H9 (cell line): ENCODE measurements around the gene ZNF791. TPM values are rescaled to one million over a fixed set of nuclear protein-coding genes. Genes with fewer than 3 reads are reported as not detected.
A peak's percentile ranks its signal among the peaks of the same experiment; 100 is the strongest.

Experiments used
- DNase-seq: peaks from one replicate; pipeline ENCODE4 v3.0.0-alpha.2; 2017
- H2AFZ ChIP-seq: one replicate; pipeline ENCODE4 v1.6.1; 2013; ENCODE audit warnings: mild to moderate bottlenecking, low read length, control low read depth, moderate library complexity
- H2AK5ac ChIP-seq: 2 replicates; pipeline ENCODE4 v1.6.1; 2013; ENCODE audit warnings: low read length, control low read depth, mixed read lengths; ENCODE audit not compliant: insufficient read length
- H2BK120ac ChIP-seq: one replicate; pipeline ENCODE4 v1.6.1; 2013; ENCODE audit warnings: low read depth, mild to moderate bottlenecking, low read length, control low read depth, inconsistent platforms; ENCODE audit not compliant: poor library complexity, severe bottlenecking
- H2BK12ac ChIP-seq: 2 replicates; pipeline ENCODE4 v1.6.1; 2013; ENCODE audit warnings: low read length, control low read depth, mixed read lengths, low read depth; ENCODE audit not compliant: insufficient read length
- H2BK15ac ChIP-seq: 2 replicates; pipeline ENCODE4 v1.6.1; 2013; ENCODE audit warnings: low read depth, low read length, control low read depth
- H2BK20ac ChIP-seq: one replicate; pipeline ENCODE4 v1.6.1; 2013; ENCODE audit warnings: low read depth, mild to moderate bottlenecking, low read length, control low read depth, inconsistent platforms; ENCODE audit not compliant: poor library complexity, severe bottlenecking
- H2BK5ac ChIP-seq: 2 replicates; pipeline ENCODE4 v1.6.1; 2013; ENCODE audit warnings: low read length, control low read depth, mixed read lengths; ENCODE audit not compliant: insufficient read length
- H3K14ac ChIP-seq: 2 replicates; pipeline ENCODE4 v1.6.1; 2013; ENCODE audit warnings: low read length, control low read depth; ENCODE audit not compliant: insufficient read depth
- H3K18ac ChIP-seq: 2 replicates; pipeline ENCODE4 v1.6.1; 2013; ENCODE audit warnings: low read depth, mild to moderate bottlenecking, mixed read lengths, low read length, control low read depth; ENCODE audit not compliant: insufficient read length
- H3K23ac ChIP-seq: 2 replicates; pipeline ENCODE4 v1.6.1; 2013; ENCODE audit warnings: low read length, control low read depth, mixed read lengths, low read depth; ENCODE audit not compliant: insufficient read length
- H3K23me2 ChIP-seq: 2 replicates; pipeline ENCODE4 v1.6.1; 2013; ENCODE audit warnings: low read depth, mild to moderate bottlenecking, mixed read lengths, low read length, control low read depth; ENCODE audit not compliant: insufficient read length, poor library complexity, severe bottlenecking
- H3K27ac ChIP-seq: 2 replicates; pipeline ENCODE4 v1.5.1; 2013; ENCODE audit warnings: low read length, control low read depth, mixed read lengths, low read depth; ENCODE audit not compliant: insufficient read length
- H3K27me3 ChIP-seq: 2 replicates; pipeline ENCODE4 v1.6.1; 2013; ENCODE audit warnings: low read length, control low read depth, inconsistent platforms; ENCODE audit not compliant: insufficient read depth
- H3K4ac ChIP-seq: 2 replicates; pipeline ENCODE4 v1.6.1; 2013; ENCODE audit warnings: low read depth, mild to moderate bottlenecking, control low read depth, inconsistent platforms, low read length, moderate library complexity
- H3K4me1 ChIP-seq: 2 replicates; pipeline ENCODE4 v1.6.1; 2013; ENCODE audit warnings: low read length, control low read depth, inconsistent platforms; ENCODE audit not compliant: insufficient read depth
- H3K4me2 ChIP-seq: 2 replicates; pipeline ENCODE4 v1.6.1; 2013; ENCODE audit warnings: low read length, control low read depth, mixed read lengths; ENCODE audit not compliant: insufficient read length, insufficient read depth
- H3K56ac ChIP-seq: 2 replicates; pipeline ENCODE4 v1.6.1; 2013; ENCODE audit warnings: low read depth, mild to moderate bottlenecking, mixed read lengths, low read length, control low read depth; ENCODE audit not compliant: insufficient read length
- H3K79me1 ChIP-seq: 2 replicates; pipeline ENCODE4 v1.6.1; 2013; ENCODE audit warnings: low read depth, mild to moderate bottlenecking, moderate library complexity, low read length, control low read depth, inconsistent platforms; ENCODE audit not compliant: insufficient read depth, poor library complexity, severe bottlenecking
- H3K79me2 ChIP-seq: 2 replicates; pipeline ENCODE4 v1.6.1; 2013; ENCODE audit warnings: low read length, control low read depth, inconsistent platforms; ENCODE audit not compliant: insufficient read depth
- H3K9ac ChIP-seq: 2 replicates; pipeline ENCODE4 v1.6.1; 2013; ENCODE audit warnings: low read length, control low read depth, mixed read lengths; ENCODE audit not compliant: insufficient read length; ENCODE audit errors: extremely low read depth
- H3K9me3 ChIP-seq: one replicate; pipeline ENCODE4 v1.6.1; 2013; ENCODE audit warnings: low read depth, low read length, inconsistent platforms; ENCODE audit not compliant: control insufficient read depth
- H3T11ph ChIP-seq: one replicate; pipeline ENCODE4 v1.6.1; 2013; ENCODE audit warnings: mild to moderate bottlenecking, low read length, control low read depth, inconsistent platforms
- H4K20me1 ChIP-seq: one replicate; pipeline ENCODE4 v1.6.1; 2013; ENCODE audit not compliant: control insufficient read depth, insufficient read length, insufficient read depth
- H4K5ac ChIP-seq: 2 replicates; pipeline ENCODE4 v1.6.1; 2013; ENCODE audit warnings: low read depth, mild to moderate bottlenecking, mixed read lengths, low read length, control low read depth; ENCODE audit not compliant: insufficient read length
- H4K8ac ChIP-seq: replicated peaks from 2 replicates; pipeline ENCODE4 v1.6.1; 2013; ENCODE audit warnings: low read length, control low read depth, mixed read lengths, low read depth; ENCODE audit not compliant: insufficient read length
- H4K91ac ChIP-seq: 2 replicates; pipeline ENCODE4 v1.6.1; 2013; ENCODE audit warnings: low read depth, mild to moderate bottlenecking, moderate library complexity, mixed read lengths, low read length, control low read depth; ENCODE audit not compliant: insufficient read length
- H3K27ac Mint-ChIP-seq, 3 experiments: 2 replicates in 2 of 3; 3 replicates in 1 of 3; pipeline ENCODE4 v1.8.0; 2020 to 2021; ENCODE audit warnings: mixed read lengths in 3 of 3, mild to moderate bottlenecking in 1 of 3, moderate library complexity in 1 of 3
- H3K27me3 Mint-ChIP-seq: 2 replicates; pipeline ENCODE4 v1.8.0; 2021; ENCODE audit warnings: low read depth, mild to moderate bottlenecking, moderate library complexity, mixed read lengths
- H3K36me3 Mint-ChIP-seq, 3 experiments: 2 replicates in 2 of 3; 3 replicates in 1 of 3; pipeline ENCODE4 v1.8.0; 2020 to 2021; ENCODE audit warnings: low read depth in 3 of 3, mixed read lengths in 3 of 3; ENCODE audit not compliant: insufficient read depth in 1 of 3
- H3K4me1 Mint-ChIP-seq, 2 experiments: 2 replicates each; pipeline ENCODE4 v1.8.0; 2020; ENCODE audit warnings: mixed read lengths in 2 of 2
- H3K4me3 Mint-ChIP-seq, 2 experiments: 2 replicates in 1 of 2; 3 replicates in 1 of 2; pipeline ENCODE4 v1.8.0; 2020 to 2021; ENCODE audit warnings: mild to moderate bottlenecking in 2 of 2, mixed read lengths in 2 of 2, moderate library complexity in 1 of 2
- H3K9me3 Mint-ChIP-seq, 2 experiments: 2 replicates in 1 of 2; 3 replicates in 1 of 2; pipeline ENCODE4 v1.8.0; 2020; ENCODE audit warnings: mild to moderate bottlenecking in 2 of 2, mixed read lengths in 2 of 2, moderate library complexity in 1 of 2
- WGBS: extraction: QIAGEN DNeasy Blood & Tissue Kit; methylation state at CpG from one replicate; pipeline ENCODE4 v1.1.7; 2013; ENCODE audit warnings: missing lambda C conversion rate, low lambda C conversion rate, mixed read lengths; ENCODE audit not compliant: insufficient read length; ENCODE audit errors: extremely low coverage; 5-methylcytosine and 5-hydroxymethylcytosine counted together
- total RNA-seq: library from RNA; stranded (reverse); gene quantifications from 2 replicates; pipeline ENCODE4 v1.2.1, GENCODE V29; 2021
- TF ChIP-seq, protein P1 (sequence below): fragments of 200-600 bp; sonication (generic); conservative IDR thresholded peaks from 3 replicates; pipeline ENCODE4 v1.8.0; 2021; ENCODE audit warnings: antibody characterized with exemption, mild to moderate bottlenecking

Gene ZNF791
- total RNA-seq, 1 experiment from 2014 or later = 20.2 TPM

DNA sequence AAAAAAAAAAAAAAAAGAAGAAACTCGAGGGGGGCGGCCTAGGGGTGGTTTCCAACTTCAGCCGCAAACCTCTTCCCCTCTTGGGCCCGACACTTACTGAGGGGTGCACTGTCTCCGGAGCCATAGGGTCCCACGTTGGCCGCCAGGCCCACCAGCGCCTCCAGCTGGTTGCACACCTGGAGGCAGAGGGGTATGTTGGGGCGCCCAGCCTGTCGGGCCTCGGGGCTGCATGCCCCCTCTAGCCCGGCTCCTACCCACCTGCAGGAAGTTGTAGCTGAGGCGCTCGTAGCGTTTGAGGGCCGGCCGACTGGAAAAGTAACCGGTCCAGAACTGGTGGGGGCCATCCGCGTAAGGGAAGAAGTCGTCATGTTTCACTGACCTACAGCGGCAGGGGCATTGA lies 47.2 kb downstream of the ZNF791 start:
- no peak overlapping the region for H2BK5ac ChIP-seq
- no peak overlapping the region for H2BK20ac ChIP-seq
- no peak overlapping the region for H4K5ac ChIP-seq
- Mint-ChIP-seq H3K4me1 (peaks cover 0 to 6% of the 10 kb centered on the region in 2 experiments; a peak in 2 of 4 replicates), H3K36me3 (peaks cover 25 to 57% (median 49%) of the 10 kb centered on the region in 3 experiments), H3K9me3 (no peaks in the 10 kb centered on the region), H3K27me3 (no peaks in the 10 kb centered on the region; the same call in 1 of the 2 replicates), H3K27ac (no peak overlapping the region; a peak in 1 of 7 replicates), H3K4me3 (no peak overlapping the region)
- no peak overlapping the region for H3T11ph ChIP-seq
- H3K14ac ChIP-seq = no peak overlapping the region
- H3K4me2 ChIP-seq = no peak overlapping the region
- H3K23me2 ChIP-seq = no peaks in the 10 kb centered on the region
- no CpG with 5 or more reads among the region's 22 CpGs for WGBS
- H2BK120ac ChIP-seq = no peak overlapping the region
- H2AFZ ChIP-seq = no peak overlapping the region
- no peak overlapping the region for H3K9ac ChIP-seq
- no peaks in the 10 kb centered on the region for H3K9me3 ChIP-seq
- H3K27me3 ChIP-seq = no peaks in the 10 kb centered on the region
- H3K79me1 ChIP-seq = no peaks in the 10 kb centered on the region
- H3K27ac ChIP-seq = no peak overlapping the region
- no peak for DNase-seq
- no peak overlapping the region for H3K4ac ChIP-seq
- no peak overlapping the region for H3K56ac ChIP-seq
- no peak overlapping the region for H3K23ac ChIP-seq
- TF ChIP-seq, protein P1, sequence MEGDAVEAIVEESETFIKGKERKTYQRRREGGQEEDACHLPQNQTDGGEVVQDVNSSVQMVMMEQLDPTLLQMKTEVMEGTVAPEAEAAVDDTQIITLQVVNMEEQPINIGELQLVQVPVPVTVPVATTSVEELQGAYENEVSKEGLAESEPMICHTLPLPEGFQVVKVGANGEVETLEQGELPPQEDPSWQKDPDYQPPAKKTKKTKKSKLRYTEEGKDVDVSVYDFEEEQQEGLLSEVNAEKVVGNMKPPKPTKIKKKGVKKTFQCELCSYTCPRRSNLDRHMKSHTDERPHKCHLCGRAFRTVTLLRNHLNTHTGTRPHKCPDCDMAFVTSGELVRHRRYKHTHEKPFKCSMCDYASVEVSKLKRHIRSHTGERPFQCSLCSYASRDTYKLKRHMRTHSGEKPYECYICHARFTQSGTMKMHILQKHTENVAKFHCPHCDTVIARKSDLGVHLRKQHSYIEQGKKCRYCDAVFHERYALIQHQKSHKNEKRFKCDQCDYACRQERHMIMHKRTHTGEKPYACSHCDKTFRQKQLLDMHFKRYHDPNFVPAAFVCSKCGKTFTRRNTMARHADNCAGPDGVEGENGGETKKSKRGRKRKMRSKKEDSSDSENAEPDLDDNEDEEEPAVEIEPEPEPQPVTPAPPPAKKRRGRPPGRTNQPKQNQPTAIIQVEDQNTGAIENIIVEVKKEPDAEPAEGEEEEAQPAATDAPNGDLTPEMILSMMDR = peak; percentile 35; the same call in 2 of the 3 replicates
- no peak overlapping the region for H4K8ac ChIP-seq
- no peaks in the 10 kb centered on the region for H3K4me1 ChIP-seq
- no peaks in the 10 kb centered on the region; the same call in 1 of the 2 replicates for H3K79me2 ChIP-seq
- no peaks in the 10 kb centered on the region for H4K20me1 ChIP-seq
- no peak overlapping the region for H2BK12ac ChIP-seq
- no peak overlapping the region for H2AK5ac ChIP-seq
- no peak overlapping the region for H3K18ac ChIP-seq
- H4K91ac ChIP-seq = no peak overlapping the region
- H2BK15ac ChIP-seq = no peak overlapping the region
